ENCODE results near the gene BMAL2.

BMAL2 gene

DNA sequence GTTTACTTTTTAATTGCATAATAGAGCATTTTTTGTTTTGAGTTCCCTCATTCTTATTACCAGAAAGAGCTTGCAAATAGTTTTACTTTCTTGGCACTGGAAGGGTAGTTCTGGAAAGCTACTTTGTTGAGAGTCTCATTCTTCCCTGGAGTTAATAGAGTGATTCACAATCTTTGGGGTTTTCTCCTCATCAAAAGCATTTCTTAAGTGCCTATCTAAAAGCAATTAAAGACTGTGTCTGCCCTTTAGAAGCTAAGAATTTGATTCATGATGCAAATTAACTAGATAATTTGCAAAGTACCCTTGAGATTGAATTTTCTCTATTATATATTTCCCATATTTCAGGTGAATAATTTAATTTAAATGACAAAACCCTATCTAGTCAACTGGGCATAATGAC is 8.1 kb upstream of the BMAL2 start:
- DNase-seq (ENCODE audit: low read depth), result peak; percentile 45

DNA sequence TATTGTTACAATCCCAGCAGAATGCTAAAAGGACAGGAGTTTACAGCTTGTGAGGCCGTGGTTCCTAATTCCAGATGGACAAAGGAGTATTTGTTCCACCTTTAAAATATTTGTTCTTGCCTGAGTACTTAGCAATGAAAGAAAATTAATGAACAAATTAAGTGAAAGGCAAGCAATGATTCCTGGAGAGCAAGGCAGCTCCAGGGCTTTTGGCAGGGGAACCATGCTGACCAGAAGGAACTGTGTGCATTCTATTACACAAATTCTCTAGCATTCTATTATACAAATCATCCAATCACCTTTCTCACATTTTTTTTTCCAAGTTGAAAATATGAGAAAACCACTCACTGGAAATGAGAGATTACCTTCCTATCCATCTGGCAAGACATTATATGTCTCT is 1.8 kb upstream of the BMAL2 start:
- DNase-seq (ENCODE audit: low read depth), result peak; percentile 35

DNA sequence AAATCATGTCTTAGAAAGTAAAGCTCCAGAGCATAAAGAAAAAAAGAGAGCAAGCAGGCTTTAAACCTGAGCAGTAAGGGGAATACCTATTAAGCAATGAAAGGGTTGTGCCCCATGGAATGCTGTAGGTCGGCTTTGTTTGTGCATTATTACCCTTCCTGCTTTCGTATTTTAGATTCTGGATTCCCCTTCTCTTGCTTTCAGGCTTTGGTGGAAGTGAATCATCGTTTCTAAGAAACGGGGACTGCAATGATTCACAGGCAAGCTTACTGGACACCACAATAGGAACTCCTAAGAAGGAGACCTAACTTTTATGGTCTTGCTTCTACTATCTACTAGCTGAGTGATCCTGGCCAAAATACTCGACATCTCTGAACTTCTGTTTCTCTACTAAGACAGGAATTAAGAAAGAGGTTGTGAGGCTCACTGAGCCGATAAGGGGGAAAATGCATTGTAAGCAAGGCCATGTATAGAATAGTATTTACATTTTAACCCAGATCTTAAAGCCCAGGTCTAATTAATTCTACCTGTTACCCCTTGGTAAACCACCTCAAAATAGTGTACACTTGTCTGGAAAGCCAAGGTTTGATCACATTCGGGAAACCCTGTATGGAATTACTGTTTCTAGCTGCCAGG is 1.2 kb upstream of the BMAL2 start:
- DNase-seq (ENCODE audit: low read depth), result peak; percentile 93

DNA sequence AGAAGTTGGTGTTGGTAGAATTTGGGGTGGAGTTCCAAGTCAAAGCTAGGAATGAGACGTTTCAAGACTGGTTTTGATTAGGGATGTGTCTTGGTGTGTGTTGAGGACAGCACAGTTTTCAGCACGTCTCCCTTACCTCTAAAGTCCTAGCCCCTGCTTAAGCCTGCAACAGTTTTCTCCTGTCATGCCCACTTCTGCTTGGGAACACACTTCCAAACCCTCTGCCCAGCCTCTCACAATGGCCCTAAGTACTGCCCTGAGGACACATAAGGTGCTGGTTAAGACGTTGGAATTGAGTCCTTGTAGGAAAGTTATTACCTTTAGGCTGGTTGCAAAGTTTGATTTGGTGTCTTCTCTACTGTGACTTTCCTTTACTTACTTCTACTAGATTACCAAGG is 710 bp upstream of the BMAL2 start:
- DNase-seq (ENCODE audit: low read depth), result peak; percentile 20

DNA sequence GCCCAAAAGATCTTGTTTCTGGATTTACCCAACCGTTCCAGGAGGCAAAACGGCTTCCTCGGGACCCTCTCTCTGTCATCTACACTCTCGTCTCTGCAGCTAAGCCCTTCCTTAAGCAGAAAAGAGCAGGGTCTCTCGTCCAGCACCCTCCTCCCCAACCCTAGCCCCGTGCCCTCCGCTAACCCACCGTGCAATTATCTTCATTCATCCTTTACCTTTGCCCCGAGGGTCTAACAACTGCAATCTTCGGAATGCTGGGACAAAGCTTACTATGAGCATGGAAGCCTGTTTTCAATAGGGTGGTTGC is 276 bp upstream of the BMAL2 start:
- no peak for DNase-seq (ENCODE audit: low read depth)

DNA sequence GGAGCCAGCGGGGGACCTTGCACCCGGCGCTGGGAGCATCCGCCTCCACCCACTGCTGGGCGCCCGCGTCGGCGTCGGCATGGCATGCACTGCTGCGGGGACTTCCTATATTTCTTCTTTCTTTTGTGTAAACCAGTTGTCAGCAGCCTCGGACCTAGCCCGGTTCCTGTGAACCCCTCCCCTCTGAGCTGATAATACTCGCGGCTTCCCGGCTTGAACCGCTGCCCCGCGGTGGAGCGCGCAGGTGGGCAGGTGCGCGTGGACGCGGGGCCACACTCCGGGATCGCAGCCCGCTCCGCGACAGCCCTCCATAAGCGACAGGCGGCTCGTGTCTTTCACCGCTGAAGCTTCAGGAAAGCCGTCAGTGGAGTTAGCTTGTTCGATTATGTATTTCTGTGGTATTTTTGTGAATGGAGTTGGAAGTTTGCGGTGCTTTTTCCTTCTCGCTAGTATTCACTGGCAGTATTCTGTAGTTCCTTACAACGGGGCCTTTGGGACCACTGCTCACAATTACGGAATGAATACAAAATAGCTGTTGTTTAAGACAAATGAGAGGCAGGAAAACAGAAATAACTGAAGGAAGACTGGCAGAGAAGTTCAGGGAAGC is 870 bp downstream of the BMAL2 start:
- peak; percentile 23 for DNase-seq (ENCODE audit: low read depth)

DNA sequence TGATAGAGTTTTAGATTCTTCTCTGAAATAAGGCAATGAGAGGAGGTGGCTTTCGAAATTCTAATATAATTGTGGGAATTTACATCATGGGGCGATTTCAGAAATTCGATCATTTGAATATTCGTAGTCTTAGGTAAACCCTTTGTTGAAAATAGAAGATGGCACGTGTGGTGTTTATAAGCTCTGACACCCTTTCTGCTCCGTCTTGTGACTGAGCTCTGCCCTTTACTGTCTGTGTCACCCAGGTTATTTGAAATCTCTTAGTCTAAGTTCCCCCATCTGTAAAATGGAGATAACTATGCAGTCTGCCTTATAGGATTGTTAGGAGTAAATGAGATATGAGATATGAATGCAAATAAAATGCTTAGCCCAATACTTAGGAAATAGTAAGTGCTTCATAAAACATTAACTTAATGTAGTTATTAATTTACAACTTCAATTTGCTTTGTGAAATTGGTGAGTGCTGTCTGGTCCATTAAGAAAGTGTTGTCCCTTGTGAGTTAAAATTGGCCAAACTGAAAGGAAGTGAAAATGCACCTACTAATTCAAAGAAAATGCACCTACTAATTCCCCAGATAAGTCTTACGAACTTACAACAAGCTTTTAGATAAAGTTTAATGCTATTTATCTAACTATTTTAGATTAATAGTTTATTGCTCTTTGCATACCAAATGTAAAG is 1.5 kb downstream of the BMAL2 start:
- no peak for DNase-seq (ENCODE audit: low read depth)

DNA sequence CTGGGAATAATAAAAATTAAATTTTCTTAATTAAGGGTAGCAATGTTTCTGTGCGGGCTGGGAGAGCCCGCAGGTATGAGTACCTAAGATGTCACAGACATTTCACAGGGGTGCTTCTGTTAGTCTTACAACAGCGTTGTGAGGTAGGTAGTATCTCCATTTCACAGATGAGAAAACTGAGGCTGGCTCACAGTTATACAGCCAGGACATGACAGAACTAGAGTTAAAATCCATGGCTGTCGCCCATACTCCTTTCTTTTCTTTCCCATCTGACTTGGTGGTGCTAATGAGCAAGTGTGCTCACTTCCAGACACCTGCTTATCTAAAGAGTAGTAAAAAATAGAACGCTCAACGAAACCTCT is 2.1 kb downstream of the BMAL2 start:
- DNase-seq (ENCODE audit: low read depth), result no peak

DNA sequence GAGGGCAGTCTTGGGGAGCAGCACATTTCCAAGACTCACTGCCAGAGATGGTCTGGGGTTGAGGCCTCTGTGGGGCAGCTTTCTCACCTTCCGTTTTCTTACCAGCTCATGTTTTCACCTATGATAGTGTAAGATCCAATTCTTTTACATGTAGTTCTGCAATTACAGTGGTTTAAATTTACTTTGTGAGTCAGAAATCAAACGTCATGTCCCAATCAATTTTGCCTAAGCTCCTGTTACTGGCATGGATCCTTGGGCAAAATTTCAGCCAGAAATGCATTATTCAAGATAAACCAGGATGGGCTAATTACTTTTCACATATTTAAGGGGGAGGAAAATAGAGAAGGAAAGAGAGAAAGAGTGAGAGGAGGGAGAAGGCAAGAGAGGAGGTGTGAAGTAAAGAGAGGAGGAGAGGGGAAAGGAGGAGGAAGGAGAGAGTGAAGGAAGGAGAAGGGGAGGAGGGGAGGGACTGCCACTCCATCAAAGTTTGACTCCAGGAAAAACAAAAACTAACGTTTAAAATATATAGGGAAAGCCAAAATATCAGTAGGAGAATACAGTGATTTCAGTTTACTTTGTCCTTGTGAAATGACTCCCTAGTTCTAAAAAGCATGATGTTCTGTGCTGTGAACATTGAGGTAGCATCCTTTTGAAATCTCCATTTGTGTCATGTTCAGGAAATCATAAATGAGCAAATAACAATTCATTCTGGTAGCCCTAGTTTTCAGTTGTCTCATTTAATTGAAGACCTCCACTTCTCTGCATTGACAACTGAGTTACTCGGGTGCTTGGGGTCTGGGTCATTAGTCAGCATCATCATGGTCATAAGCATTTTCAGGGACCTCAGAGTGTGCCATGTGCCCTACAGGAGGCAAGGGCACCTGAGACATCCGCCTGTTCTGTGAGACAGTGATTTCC is 3.0 kb downstream of the BMAL2 start:
- DNase-seq (ENCODE audit: low read depth), result no peak

DNA sequence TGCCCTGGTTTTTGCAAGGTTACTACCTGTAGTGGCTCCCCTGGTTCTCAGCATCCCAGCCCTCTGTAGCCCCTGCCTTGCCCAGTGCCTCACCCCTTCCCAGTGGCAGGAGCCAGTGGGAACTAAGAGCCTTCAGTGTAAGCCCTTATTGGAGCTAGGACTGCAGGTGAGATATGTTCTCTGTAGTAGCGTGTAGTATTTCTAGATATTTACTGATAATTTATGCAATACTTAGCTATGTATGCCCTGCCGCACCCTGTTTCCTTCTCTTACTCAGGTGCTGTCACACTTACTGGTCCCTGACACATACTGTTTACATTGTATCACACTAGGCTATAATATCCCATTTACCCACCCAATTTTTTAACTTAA is 3.6 kb downstream of the BMAL2 start:
- no peak for DNase-seq (ENCODE audit: low read depth)

DNA sequence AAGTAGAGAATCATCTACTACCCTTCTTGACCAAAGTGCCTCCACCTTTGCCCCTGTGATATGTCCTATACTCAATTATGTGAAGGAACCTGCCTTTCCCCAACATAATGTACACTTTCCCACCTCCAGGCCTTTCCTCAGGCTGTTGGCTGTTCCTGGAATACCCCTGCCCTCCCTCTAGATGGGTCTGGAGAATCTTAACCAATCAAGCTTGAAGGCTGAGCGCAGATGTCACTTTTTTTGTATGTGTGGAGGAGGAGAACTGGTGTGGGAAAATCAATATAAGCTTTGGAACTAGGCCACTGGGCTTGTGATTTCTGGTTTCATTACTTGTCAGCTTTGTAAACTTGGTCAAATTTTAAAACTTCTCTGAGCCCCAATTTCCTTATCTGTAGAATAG is 4.7 kb downstream of the BMAL2 start:
- DNase-seq (ENCODE audit: low read depth), result no peak

DNA sequence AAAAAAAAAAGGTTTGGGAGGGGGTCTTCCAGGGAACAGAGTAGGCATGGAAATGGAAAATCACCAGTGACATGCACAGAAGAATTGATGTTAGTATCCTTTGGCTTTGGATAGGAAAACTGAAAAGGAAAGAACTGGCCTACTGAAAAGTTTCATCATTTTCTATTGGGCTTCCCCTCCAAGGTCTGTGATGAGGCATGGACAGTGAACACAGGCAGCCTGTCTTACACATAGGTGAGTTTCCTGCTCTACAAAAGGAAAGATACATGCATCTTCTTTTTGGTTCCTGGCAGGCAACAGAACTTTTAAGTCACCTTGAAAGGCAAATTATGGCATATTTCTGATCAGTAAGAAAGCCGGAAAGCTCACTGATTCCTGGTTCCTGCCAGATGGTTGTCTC is 5.8 kb downstream of the BMAL2 start:
- DNase-seq (ENCODE audit: low read depth), result no peak

DNA sequence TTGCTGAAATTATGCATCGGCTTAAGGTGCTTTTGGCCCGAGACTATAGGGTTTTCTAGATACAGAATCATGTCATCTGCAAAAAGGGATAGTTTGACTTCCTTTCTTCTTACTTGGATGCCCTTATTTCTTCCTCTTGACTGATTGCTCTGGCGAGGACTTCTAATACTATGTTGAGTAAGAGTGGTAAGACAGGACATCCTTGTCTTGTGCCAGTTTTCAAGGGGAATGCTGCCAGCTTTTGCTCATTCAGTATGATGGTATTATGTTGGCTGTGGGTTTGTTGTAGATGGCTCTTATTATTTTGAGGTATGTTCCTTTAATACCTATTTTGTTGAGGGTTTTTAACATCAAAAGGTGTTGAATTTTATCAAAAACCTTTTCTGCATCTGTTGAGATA is 8.3 kb downstream of the BMAL2 start:
- DNase-seq (ENCODE audit: low read depth), result no peak

DNA sequence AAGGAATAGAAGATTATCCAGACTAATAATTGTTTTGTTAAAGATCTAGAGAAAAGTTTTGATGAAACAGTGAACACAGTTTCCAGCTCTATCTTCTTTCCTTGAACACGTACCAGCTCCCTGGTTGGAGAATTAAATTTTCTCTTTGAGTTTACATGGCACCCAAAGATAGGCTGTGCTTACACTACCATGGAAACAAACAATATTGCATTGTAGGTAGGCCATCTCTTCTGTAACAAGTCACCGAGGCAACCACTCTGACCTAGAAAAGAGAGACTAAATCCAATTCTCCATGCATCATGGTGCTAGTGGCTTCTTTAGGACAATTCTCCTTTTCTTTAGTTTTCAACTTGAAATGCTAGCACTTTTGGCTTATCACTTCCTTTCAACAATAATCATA is 9.9 kb downstream of the BMAL2 start:
- no peak for DNase-seq (ENCODE audit: low read depth)

DNA sequence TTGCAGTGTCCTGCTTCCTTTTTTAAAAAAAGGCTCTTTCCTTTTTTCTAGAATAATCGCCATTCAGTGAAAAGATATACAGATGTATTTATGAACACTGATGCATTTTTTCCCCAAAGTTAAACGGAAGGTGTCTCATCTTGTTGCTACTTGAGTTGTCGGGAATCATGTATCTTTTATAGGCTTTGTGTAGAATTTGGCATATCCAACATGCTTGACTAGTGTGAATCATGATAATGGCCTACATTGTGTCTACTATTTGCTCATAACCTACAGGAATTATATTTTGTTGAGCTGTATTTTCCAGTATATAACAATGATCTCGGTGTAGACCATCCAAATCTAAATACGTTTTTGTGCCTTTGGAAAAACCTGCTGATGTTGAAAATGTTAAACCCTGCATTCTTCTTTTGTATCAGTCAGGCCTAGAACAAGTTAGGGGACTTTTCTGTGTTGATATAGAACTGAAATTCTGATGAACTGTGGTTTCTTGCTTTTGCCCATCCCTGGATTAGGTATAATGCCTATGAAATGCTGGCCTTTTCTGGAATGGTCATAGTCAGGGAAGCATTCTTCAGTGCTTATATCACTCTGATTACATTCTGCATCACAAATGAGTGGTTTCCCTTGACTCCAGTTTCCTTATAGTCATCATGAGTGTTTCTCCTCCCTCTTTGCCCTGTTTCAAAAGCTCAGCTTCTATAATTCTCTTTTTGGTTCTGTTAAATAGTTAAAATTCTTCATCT is 10.8 kb downstream of the BMAL2 start:
- DNase-seq (ENCODE audit: low read depth), result peak; percentile 93

DNA sequence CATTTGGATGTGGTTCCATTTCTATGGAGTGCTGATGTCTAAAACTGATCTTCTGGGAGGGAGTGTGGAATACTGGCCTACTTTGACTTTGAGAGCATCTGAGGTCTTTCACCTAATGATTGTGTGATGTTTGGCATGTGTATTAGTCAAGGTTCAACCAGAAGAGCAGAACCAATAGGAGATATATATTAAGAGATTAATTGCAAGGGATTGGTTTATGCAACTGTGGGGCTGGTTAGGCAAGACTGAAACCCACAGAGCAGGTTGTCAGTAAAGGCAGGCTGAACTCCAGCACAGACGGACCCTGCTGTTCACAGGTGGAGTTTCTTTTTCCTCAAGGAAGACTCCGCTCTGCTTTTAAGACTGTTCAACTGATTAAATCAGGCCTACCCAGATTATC is 11.6 kb downstream of the BMAL2 start:
- DNase-seq (ENCODE audit: low read depth), result no peak

DNA sequence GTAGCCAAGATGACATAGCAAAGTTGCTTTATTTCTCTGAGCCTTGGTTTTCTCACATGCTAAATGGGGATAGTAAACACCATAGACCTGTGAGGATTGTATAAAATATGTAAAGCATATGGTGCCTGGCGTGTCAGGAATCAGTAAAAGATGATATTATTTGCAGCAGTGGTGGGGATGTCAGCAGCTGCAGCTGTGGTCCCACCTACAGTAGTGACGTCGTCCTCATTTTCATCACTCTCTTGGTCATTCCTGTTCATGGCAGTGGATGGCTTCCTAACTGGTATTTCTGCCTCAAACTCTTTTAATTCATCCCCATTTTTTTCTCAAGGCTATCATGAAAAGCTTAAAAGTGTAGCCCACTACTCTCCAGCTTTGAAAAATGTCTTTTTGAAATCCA is 12.1 kb downstream of the BMAL2 start:
- no peak for DNase-seq (ENCODE audit: low read depth)

DNA sequence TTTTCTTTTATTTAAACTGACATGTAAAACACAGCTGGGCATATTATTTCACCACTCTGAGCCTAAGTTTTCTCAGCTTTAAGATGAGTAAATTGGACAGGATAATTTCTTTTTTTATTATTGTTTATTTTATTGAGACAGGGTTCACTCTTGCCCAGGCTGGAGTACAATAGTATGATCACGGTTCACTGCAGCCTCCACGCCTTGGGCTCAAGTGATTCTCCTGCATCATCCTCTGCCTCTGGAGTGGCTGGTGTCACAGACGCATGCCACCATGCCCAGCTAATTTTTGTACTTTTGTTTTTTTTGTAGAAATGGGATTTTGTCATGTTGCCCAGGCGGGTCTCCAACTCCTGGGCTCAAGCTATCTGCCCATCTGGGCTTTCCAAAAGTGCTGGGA is 12.7 kb downstream of the BMAL2 start:
- peak; percentile 20 for DNase-seq (ENCODE audit: low read depth)

DNA sequence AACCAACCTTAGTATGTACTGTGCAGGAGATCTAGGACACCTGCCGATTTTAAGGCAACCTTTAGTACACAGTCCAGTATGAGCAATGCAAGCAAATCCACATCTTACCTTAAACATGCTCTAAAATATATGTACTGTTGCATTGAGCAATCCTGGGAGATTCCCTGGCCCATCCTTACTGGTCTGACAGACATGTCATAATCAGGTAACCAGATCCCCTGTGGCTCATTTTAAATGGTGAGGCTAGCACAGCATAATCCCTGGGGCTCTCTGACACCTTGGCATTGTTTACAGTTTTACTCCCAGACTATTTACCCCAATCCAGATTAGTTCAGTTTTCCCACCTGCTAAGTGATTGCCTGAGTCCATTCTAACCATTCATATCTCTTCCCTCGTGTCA is 15.1 kb downstream of the BMAL2 start:
- no peak for DNase-seq (ENCODE audit: low read depth)

DNA sequence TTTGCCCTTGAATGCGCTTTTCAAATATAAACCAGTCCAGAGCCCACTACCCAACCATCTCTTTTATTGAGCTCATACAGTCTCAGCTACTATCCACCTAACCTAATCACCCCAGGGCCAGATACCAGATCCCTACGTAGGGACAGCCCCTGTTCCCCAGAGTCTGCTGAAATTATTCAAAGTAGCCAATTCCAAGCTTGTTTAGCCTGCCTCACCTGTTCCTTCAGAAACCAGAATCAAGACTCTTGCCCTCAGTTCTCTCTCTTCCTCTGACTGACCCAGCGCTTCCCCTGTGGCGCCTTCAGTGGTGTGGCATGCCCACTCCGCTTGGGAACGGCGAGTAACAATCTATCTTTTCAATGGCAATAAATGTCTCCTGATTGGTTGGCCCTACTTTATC is 18.8 kb downstream of the BMAL2 start:
- DNase-seq (ENCODE audit: low read depth), result no peak

DNA sequence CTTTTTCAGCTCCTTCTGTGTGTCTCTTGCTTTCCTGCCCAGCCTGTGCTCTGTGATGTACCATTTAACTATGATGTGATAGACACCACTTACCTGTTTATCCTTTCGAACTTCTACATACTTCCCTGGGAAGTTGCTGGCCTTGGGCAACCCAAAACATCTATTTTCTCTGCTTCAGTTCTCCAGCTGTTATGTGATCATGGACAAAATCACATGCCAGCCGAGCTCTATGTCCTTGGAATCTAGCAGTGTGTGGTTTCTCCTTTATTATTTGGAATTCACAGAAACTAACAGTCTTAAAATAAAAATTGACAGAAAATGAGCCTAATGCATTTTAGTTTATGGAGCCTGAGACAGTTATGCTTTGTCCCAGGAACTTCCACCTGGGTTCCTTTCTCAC is 22.9 kb downstream of the BMAL2 start:
- DNase-seq (ENCODE audit: low read depth), result no peak

DNA sequence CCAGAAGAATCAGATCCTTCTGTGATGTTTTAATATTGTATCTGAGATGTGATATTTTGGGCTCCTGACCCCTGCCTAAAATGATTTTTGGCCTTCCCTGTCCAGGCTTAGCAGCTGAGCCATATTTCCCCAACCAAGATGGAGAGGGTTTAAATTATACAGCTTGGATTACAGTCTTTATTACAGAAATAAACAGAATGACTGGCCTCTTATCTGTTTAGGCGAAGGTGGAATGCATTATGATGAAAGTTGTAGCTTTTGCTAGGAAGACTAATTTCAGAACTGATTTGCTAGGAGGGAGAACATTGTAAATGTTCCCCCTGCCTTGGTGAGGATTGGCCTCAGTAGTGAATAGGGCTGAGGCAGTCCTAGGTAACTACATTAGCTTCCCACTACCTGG is 23.3 kb downstream of the BMAL2 start:
- no peak for DNase-seq (ENCODE audit: low read depth)

Measured in EH (cell line).